ENCODE results near the gene WIPF3. TPM values are rescaled to one million over a fixed set of nuclear protein-coding genes. Genes with fewer than 3 reads are reported as not detected.

The WIPF3 gene
- total RNA-seq, 1 experiment from 2014 or later = not detected

DNA sequence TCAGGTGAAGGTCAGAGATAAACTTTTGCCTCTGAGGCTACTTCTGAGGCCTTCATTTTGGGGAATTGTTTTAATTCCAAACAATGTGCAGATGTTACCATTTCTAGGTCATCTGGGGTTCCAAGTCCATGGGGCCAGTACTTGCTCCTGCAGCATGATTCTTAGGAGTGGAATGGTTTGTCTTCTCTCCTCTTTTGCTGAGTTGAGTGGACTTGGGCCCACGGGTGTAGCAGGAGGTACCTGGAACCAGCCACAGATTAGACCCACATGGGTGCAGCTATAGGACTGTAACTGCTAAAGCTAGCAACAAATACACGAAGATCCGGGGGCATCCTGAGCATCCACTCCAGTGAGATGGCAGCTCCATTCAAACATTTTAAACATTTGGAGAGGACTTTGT, 41.6 kb downstream of the WIPF3 start:
- no peaks in the 10 kb centered on the region for H3K36me3 Mint-ChIP-seq (ENCODE audit: insufficient read depth, unreplicated experiment)
- no TSS peak for BruUV-seq (replicated peaks)

DNA sequence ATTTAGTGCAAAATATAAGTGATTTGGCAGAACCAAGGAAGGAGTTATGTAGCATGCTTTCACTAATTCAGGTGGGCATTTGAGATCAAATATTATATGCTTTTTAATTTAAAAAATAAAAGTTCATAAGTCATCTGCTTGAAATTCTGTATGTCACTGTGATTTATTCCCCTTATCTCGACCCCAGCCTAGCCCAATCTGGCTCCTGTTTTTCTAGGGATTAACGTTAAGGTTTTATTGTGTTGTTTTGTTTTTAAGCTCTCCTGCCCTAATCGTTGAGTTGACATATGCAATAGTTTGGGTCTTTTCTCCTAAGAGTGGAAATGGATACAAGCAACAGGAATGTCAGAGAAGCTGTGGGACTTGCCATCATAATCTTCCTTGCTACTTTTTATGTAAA, 42.6 kb downstream of the WIPF3 start:
- no TSS peak for BruUV-seq (replicated peaks)
- H3K27ac Mint-ChIP-seq (ENCODE audit: low read depth, unreplicated experiment) = no peak overlapping the region
- no peaks in the 10 kb centered on the region for H3K36me3 Mint-ChIP-seq (ENCODE audit: insufficient read depth, unreplicated experiment)
- ChIA-PET CTCF (interaction anchor here (1.4 kb wide), 1 partner anchor 72 kb away, joined by 7 read pairs; no protein-coding TSS in a partner anchor), POLR2A (interaction anchor here (0.6 kb wide), 1 partner anchor 132 kb away, joined by 3 read pairs; no protein-coding TSS in a partner anchor)
- intact Hi-C loops (cut with micrococcal nuclease) = no loop called here
- peaks cover 84% of the 10 kb centered on the region for H3K27me3 Mint-ChIP-seq (ENCODE audit: insufficient read depth, unreplicated experiment)
- no peak for DNase-seq (ENCODE audit: unreplicated experiment)
- peaks cover 11% of the 10 kb centered on the region for H3K4me1 Mint-ChIP-seq (ENCODE audit: insufficient read depth, unreplicated experiment)
- no peaks in the 10 kb centered on the region for H3K9me3 Mint-ChIP-seq (ENCODE audit: unreplicated experiment)
- H3K4me3 Mint-ChIP-seq (ENCODE audit: unreplicated experiment) = no peak overlapping the region
- TF ChIP-seq, protein P1, sequence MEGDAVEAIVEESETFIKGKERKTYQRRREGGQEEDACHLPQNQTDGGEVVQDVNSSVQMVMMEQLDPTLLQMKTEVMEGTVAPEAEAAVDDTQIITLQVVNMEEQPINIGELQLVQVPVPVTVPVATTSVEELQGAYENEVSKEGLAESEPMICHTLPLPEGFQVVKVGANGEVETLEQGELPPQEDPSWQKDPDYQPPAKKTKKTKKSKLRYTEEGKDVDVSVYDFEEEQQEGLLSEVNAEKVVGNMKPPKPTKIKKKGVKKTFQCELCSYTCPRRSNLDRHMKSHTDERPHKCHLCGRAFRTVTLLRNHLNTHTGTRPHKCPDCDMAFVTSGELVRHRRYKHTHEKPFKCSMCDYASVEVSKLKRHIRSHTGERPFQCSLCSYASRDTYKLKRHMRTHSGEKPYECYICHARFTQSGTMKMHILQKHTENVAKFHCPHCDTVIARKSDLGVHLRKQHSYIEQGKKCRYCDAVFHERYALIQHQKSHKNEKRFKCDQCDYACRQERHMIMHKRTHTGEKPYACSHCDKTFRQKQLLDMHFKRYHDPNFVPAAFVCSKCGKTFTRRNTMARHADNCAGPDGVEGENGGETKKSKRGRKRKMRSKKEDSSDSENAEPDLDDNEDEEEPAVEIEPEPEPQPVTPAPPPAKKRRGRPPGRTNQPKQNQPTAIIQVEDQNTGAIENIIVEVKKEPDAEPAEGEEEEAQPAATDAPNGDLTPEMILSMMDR (IDR thresholded peaks at IDR 0.05; ENCODE audit: unreplicated experiment) = no peak

More for the DNA sequence above, 41.6 kb downstream of the WIPF3 start:
- Mint-ChIP-seq H3K27me3 (ENCODE audit: insufficient read depth, unreplicated experiment) (peaks cover 88% of the 10 kb centered on the region), H3K9me3 (ENCODE audit: unreplicated experiment) (no peaks in the 10 kb centered on the region), H3K4me3 (ENCODE audit: unreplicated experiment) (no peak overlapping the region), H3K4me1 (ENCODE audit: insufficient read depth, unreplicated experiment) (peaks cover 8% of the 10 kb centered on the region), H3K27ac (ENCODE audit: low read depth, unreplicated experiment) (no peak overlapping the region)
- TF ChIP-seq, protein P1 (IDR thresholded peaks at IDR 0.05; ENCODE audit: unreplicated experiment) = no peak
- POLR2A ChIA-PET = no interaction called here
- CTCF ChIA-PET = interaction anchor here (0.6 to 1.4 kb wide), 2 partner anchors 73 to 522 kb away, joined by 3 to 7 read pairs; no protein-coding TSS in a partner anchor
- no peak for DNase-seq (ENCODE audit: unreplicated experiment)
- intact Hi-C loops (cut with micrococcal nuclease) = no loop called here

DNA sequence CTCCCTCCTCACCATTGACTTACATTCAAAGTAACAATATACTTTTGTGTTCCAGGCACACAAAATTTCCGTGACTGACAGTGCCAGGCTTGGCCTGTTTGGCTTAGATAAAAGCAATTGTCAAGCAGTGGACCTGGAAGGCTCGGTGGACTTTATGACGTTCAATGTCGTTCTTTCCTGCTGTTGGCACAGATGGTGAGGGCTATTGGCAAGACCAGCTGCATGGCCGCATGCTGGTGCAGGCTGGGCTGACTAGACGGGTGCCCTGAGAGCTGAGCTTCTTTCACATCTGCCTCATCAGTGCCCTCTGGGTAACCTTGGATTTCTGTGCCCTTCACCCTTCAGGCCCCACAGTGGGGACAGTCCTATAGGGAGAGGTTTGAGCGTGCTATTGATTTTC, 45.2 kb downstream of the WIPF3 start:
- CTCF ChIA-PET = interaction anchor here (1.8 kb wide), 1 partner anchor 27 kb away, joined by 5 read pairs; no protein-coding TSS in a partner anchor
- H3K4me1 Mint-ChIP-seq (ENCODE audit: insufficient read depth, unreplicated experiment) = peaks cover 11% of the 10 kb centered on the region
- no peak overlapping the region for H3K27ac Mint-ChIP-seq (ENCODE audit: low read depth, unreplicated experiment)
- no peak overlapping the region for H3K4me3 Mint-ChIP-seq (ENCODE audit: unreplicated experiment)
- no peaks in the 10 kb centered on the region for H3K9me3 Mint-ChIP-seq (ENCODE audit: unreplicated experiment)
- DNase-seq (ENCODE audit: unreplicated experiment) = no peak
- POLR2A ChIA-PET = interaction anchor here (1.0 kb wide), 1 partner anchor 13 kb away, joined by 3 read pairs; no protein-coding TSS in a partner anchor
- no TSS peak for BruUV-seq (replicated peaks)
- H3K27me3 Mint-ChIP-seq (ENCODE audit: insufficient read depth, unreplicated experiment) = peaks cover 59% of the 10 kb centered on the region
- intact Hi-C loops (cut with micrococcal nuclease) = no loop called here
- TF ChIP-seq, protein P1 (IDR thresholded peaks at IDR 0.05; ENCODE audit: unreplicated experiment) = no peak
- H3K36me3 Mint-ChIP-seq (ENCODE audit: insufficient read depth, unreplicated experiment) = no peaks in the 10 kb centered on the region

DNA sequence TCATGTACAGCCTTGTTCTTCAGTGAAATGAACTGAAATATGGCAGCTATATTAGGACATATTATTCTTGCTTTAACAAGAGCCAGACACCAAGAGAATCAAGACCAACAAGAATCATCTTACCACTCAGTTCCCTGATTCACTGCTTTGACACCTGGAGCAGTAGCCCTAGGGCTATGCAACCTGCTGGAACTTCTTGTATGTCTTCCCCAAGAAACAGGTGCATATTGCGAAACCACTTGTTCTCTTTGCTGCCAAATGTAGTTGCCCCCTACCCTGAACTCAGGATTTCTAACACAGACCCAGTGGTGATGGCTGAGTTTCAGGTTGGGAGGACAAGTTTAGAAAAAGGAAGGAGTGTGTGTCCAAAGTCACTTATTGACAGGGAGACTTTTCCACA, 46.1 kb downstream of the WIPF3 start:
- Mint-ChIP-seq H3K27ac (ENCODE audit: low read depth, unreplicated experiment) (no peak overlapping the region), H3K36me3 (ENCODE audit: insufficient read depth, unreplicated experiment) (no peaks in the 10 kb centered on the region), H3K27me3 (ENCODE audit: insufficient read depth, unreplicated experiment) (peaks cover 49% of the 10 kb centered on the region), H3K4me1 (ENCODE audit: insufficient read depth, unreplicated experiment) (peaks cover 11% of the 10 kb centered on the region), H3K4me3 (ENCODE audit: unreplicated experiment) (no peak overlapping the region), H3K9me3 (ENCODE audit: unreplicated experiment) (no peaks in the 10 kb centered on the region)
- POLR2A ChIA-PET = no interaction called here
- CTCF ChIA-PET = interaction anchor here (0.6 to 1.8 kb wide), 2 partner anchors 26 to 111 kb away, joined by 3 to 5 read pairs; no protein-coding TSS in a partner anchor
- no TSS peak for BruUV-seq (replicated peaks)
- intact Hi-C loops (cut with micrococcal nuclease) = no loop called here
- TF ChIP-seq, protein P1 (IDR thresholded peaks at IDR 0.05; ENCODE audit: unreplicated experiment) = no peak
- DNase-seq (ENCODE audit: unreplicated experiment) = peak; percentile 23

Data from MCF 10A (cell line).